NB4 (cell line): ENCODE data around the gene RCAN2.

Source experiments
- POLR2A ChIP-seq: IDR thresholded peaks from 2 replicates; pipeline ENCODE4 v1.6.1; 2011; ENCODE audit warnings: mild to moderate bottlenecking; ENCODE audit not compliant: insufficient read length; ENCODE audit errors: extremely low read depth
- TF ChIP-seq, protein P1 (sequence below): IDR thresholded peaks from one replicate; pipeline ENCODE4 v1.5.1; 2012; ENCODE audit warnings: low read depth, low read length
- TF ChIP-seq, protein P2 (sequence below): IDR thresholded peaks from 2 replicates; pipeline ENCODE4 v1.6.1; 2011; ENCODE audit warnings: low read depth, low read length

DNA sequence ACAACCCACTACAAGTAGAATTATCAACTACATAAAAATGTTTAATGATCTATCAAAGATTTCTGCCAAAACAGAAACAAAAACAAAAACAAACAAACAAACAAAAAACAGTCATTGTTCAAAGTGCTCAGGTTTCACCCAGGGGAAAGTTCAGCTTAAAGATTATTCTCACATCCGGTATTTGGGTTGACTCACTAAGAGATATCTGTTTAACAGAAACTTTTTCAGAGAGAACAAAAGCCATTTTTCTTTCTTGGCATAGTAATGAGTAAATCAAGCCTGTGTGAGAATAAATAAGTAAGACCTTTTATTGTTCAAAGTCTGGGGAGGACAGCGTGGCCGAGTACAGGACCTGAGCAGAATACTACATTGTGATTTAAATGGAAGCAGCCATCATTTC is 143.6 kb downstream of the RCAN2 start:
- TF ChIP-seq, protein P1, sequence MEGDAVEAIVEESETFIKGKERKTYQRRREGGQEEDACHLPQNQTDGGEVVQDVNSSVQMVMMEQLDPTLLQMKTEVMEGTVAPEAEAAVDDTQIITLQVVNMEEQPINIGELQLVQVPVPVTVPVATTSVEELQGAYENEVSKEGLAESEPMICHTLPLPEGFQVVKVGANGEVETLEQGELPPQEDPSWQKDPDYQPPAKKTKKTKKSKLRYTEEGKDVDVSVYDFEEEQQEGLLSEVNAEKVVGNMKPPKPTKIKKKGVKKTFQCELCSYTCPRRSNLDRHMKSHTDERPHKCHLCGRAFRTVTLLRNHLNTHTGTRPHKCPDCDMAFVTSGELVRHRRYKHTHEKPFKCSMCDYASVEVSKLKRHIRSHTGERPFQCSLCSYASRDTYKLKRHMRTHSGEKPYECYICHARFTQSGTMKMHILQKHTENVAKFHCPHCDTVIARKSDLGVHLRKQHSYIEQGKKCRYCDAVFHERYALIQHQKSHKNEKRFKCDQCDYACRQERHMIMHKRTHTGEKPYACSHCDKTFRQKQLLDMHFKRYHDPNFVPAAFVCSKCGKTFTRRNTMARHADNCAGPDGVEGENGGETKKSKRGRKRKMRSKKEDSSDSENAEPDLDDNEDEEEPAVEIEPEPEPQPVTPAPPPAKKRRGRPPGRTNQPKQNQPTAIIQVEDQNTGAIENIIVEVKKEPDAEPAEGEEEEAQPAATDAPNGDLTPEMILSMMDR: no peak
- no peak for TF ChIP-seq POLR2A
- TF ChIP-seq, protein P2, sequence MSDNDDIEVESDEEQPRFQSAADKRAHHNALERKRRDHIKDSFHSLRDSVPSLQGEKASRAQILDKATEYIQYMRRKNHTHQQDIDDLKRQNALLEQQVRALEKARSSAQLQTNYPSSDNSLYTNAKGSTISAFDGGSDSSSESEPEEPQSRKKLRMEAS: no peak
